K562 (cell line): ENCODE measurements around the gene LTBP1. TPM values are rescaled to one million over a fixed set of nuclear protein-coding genes. Genes with fewer than 3 reads are reported as not detected.
A peak's percentile ranks its signal among the peaks of the same experiment; 100 is the strongest.

Experiments
- BCL6 ChIP-seq: fragments of 250-450 bp; sonication (Bioruptor Pico); IDR thresholded peaks from 2 replicates; pipeline ENCODE4 v1.4.0; 2020
- CSDE1 ChIP-seq, 2 experiments: fragments of 450-650 bp; IDR thresholded peaks; 2 replicates each; pipeline ENCODE4 v1.6.1; 2016; ENCODE audit warnings: mild to moderate bottlenecking in 1 of 2
- DPF2 ChIP-seq: fragments of 450-650 bp; IDR thresholded peaks from 2 replicates; pipeline ENCODE4 v1.6.1; 2016
- GTF2E2 ChIP-seq: fragments of 200-800 bp; sonication (Bioruptor generic); IDR thresholded peaks from 2 replicates; pipeline ENCODE4 v1.6.1; 2016; ENCODE audit warnings: missing genetic modification characterization, missing compliant biosample characterization
- KDM4B ChIP-seq, 2 experiments: fragments of 450-650 bp in 1 of 2; sonication (generic) in 1 of 2; IDR thresholded peaks; 2 replicates each; pipeline ENCODE4 v1.6.1; 2016 to 2017; ENCODE audit warnings: borderline replicate concordance in 2 of 2, antibody characterized with exemption in 1 of 2, low read depth in 1 of 2, mild to moderate bottlenecking in 1 of 2
- LEF1 ChIP-seq: fragments of 450-650 bp; IDR thresholded peaks from 2 replicates; pipeline ENCODE4 v1.6.1; 2016; ENCODE audit warnings: mild to moderate bottlenecking
- MAZ ChIP-seq, 2 experiments: fragments of 450-650 bp in 1 of 2; sonication (generic) in 1 of 2; formaldehyde crosslinking; IDR thresholded peaks in 1 of 2; conservative IDR thresholded peaks in 1 of 2; 2 replicates each; pipeline versions ENCODE4 v1.4.0 to v1.5.0; 2020; ENCODE audit warnings: mild to moderate bottlenecking in 1 of 2, missing genetic modification reagents in 1 of 2
- MECOM ChIP-seq: fragments of 250-450 bp; sonication (Bioruptor Pico); IDR thresholded peaks from 2 replicates; pipeline ENCODE4 v1.8.0; 2022; ENCODE audit warnings: inconsistent platforms
- MTA2 ChIP-seq: fragments of 450-650 bp; IDR thresholded peaks from 2 replicates; pipeline ENCODE4 v1.6.1; 2016; ENCODE audit warnings: low read depth
- NBN ChIP-seq: fragments of 450-650 bp; IDR thresholded peaks from 2 replicates; pipeline ENCODE4 v1.6.1; 2016; ENCODE audit warnings: low read depth, mild to moderate bottlenecking
- PHF20 ChIP-seq: fragments of 450-650 bp; IDR thresholded peaks from 2 replicates; pipeline ENCODE4 v1.6.1; 2018; ENCODE audit not compliant: partially characterized antibody
- SMAD4 ChIP-seq: fragments of 250-450 bp; sonication (Bioruptor Pico); conservative IDR thresholded peaks from 2 replicates; pipeline ENCODE4 v1.8.0; 2021; ENCODE audit warnings: inconsistent platforms, mild to moderate bottlenecking, moderate library complexity
- TRIM28 ChIP-seq: fragments of 450-650 bp; IDR thresholded peaks from 2 replicates; pipeline ENCODE4 v1.6.1; 2017
- ZNF197 ChIP-seq: fragments of 200-800 bp; sonication (Bioruptor generic); IDR thresholded peaks from 2 replicates; pipeline ENCODE4 v1.6.1; 2016; ENCODE audit warnings: low read depth, missing genetic modification characterization, missing compliant biosample characterization
- ZNF232 ChIP-seq: sonication (generic); formaldehyde crosslinking; IDR thresholded peaks from 2 replicates; pipeline ENCODE4 v1.8.0; 2022; ENCODE audit warnings: mild to moderate bottlenecking, missing genetic modification reagents
- ZNF444 ChIP-seq: fragments of 250-450 bp; sonication (Bioruptor Pico); IDR thresholded peaks from 2 replicates; pipeline ENCODE4 v1.4.0; 2020; ENCODE audit warnings: mild to moderate bottlenecking, moderate library complexity
- ZNF589 ChIP-seq: fragments of 200-800 bp; sonication (Bioruptor generic); IDR thresholded peaks from 2 replicates; pipeline ENCODE4 v1.6.1; 2016; ENCODE audit warnings: low read depth, missing genetic modification characterization, missing compliant biosample characterization
- ZNF644 ChIP-seq: fragments of 200-800 bp; sonication (Bioruptor generic); IDR thresholded peaks from 2 replicates; pipeline ENCODE4 v1.6.1; 2016; ENCODE audit warnings: low read depth, missing genetic modification characterization, missing compliant biosample characterization
- polyA plus RNA-seq, 8 experiments: library from polyadenylated mRNA; depleted of rRNA in 4 of 8; stranded (reverse) in 5 of 8; unstranded in 3 of 8; fragments of >200 nt; fragmentation: Nextera tagmentation in 2 of 8; fragmentation: Illumina TruSeq in 1 of 8; extraction: Ambion mirVana in 2 of 8; extraction: Trizol in 1 of 8; gene quantifications; 2 replicates each; pipeline versions ENCODE4 v1.2.1 to v1.2.3, GENCODE V29; 2011 to 2014; ENCODE audit warnings: inconsistent platforms in 1 of 8, missing spikeins in 1 of 8
- total RNA-seq, 7 experiments: library from RNA; depleted of rRNA in 6 of 7; stranded (reverse); fragments of >200 nt in 6 of 7; fragmentation: Illumina TruSeq in 2 of 7; extraction: Trizol in 2 of 7; gene quantifications; 2 replicates each; pipeline versions ENCODE4 v1.2.1 to v1.2.3, GENCODE V29; 2011 to 2021; ENCODE audit warnings: low replicate concordance in 1 of 7
- TF ChIP-seq, protein P1 (sequence below): sonication (generic); formaldehyde crosslinking; IDR thresholded peaks from 2 replicates; pipeline ENCODE4 v1.9.0; 2022; ENCODE audit warnings: mild to moderate bottlenecking, missing genetic modification reagents
- TF ChIP-seq, protein P2 (sequence below): fragments of 200-800 bp; sonication (Bioruptor generic); IDR thresholded peaks from 2 replicates; pipeline ENCODE4 v1.6.1; 2017; ENCODE audit warnings: missing genetic modification characterization, missing compliant biosample characterization
- TF ChIP-seq, protein P3 (sequence below): fragments of 450-650 bp; IDR thresholded peaks from 2 replicates; pipeline ENCODE4 v1.6.1; 2018; ENCODE audit not compliant: partially characterized antibody
- TF ChIP-seq, protein P4 (sequence below): fragments of 250-450 bp; sonication (Bioruptor Pico); IDR thresholded peaks from 2 replicates; pipeline ENCODE4 v1.8.0; 2022; ENCODE audit warnings: inconsistent platforms

LTBP1 gene
- total and polyA plus RNA-seq, 9 of the 15 experiments (the other 6 are each of a cell fraction or from before 2014, with no cell fraction given) = 3.6 to 16.4 (median 8.5) TPM

DNA sequence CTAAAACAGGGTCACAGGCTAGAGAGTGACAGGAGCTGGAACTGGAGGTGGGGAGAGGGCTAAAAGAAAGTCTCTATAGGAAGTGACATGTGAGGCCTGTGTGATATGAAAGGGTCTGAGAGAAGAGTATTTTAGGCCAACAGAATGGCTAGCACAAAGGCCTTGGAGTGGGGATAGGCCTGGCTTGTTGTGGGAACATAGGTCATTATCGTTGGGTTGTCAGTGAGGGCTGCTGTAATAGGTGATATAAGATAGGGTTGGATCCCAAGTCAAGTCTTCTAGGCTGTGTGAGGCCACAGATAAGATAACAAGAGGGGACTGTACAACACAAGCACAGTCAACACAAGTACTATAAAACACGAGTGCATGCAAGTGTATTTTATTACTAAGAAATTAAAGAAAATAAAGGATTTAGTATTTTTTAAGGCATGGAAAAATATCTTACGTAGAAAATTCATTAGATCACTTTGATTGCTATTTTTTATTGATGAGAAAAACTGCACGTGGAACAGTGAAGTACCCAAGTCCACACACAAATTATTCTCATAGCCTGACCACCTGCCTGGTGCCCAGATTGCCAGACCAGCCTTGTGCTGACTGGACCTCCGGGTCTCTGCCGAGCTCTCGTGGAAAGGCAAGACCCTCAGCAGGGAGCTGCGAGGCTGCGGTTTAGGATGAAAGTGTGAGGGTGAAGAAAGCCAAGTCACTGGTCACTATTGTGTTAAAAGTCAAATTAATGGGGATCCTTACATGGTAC, 14.1 kb downstream of the LTBP1 start (continued):
- TF ChIP-seq TRIM28 (peak; percentile 39; the same call in 1 of the 2 replicates), ZNF444 (CRISPR knock-in tag) (no peak), ZNF197 (CRISPR knock-in tag) (0 out of 2 replicates have a peak, but pooled peaks have one; percentile 66), MECOM (CRISPR knock-in tag) (peak; percentile 78), ZNF232 (no peak), ZNF644 (tag) (0 out of 2 replicates have a peak, but pooled peaks have one; percentile 86), CSDE1 (IDR thresholded peaks at IDR 0.05) (no peak), GTF2E2 (tag) (no peak), NBN (peak; percentile 88), KDM4B (IDR thresholded peaks at IDR 0.05; ENCODE audit: borderline replicate concordance in 2 of 2, low read depth in 1 of 2) (no peak), ZNF589 (0 out of 2 replicates have a peak, but pooled peaks have one; percentile 69), SMAD4 (CRISPR knock-in tag) (peak; percentile 90), MTA2 (peak; percentile 91), BCL6 (CRISPR knock-in tag) (no peak), LEF1 (peak; percentile 87), PHF20 (no peak), MAZ (CRISPR knock-in tag; conservative IDR thresholded peaks at IDR 0.05 in 1 of 2, IDR thresholded peaks at IDR 0.05 in 1 of 2) (peak in 1 of 2 experiments; percentile 38; a peak in 2 of 4 replicates), DPF2 (peak; percentile 98)
- TF ChIP-seq, protein P1, sequence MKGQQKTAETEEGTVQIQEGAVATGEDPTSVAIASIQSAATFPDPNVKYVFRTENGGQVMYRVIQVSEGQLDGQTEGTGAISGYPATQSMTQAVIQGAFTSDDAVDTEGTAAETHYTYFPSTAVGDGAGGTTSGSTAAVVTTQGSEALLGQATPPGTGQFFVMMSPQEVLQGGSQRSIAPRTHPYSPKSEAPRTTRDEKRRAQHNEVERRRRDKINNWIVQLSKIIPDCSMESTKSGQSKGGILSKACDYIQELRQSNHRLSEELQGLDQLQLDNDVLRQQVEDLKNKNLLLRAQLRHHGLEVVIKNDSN (CRISPR knock-in tag) = no peak
- TF ChIP-seq, protein P2, sequence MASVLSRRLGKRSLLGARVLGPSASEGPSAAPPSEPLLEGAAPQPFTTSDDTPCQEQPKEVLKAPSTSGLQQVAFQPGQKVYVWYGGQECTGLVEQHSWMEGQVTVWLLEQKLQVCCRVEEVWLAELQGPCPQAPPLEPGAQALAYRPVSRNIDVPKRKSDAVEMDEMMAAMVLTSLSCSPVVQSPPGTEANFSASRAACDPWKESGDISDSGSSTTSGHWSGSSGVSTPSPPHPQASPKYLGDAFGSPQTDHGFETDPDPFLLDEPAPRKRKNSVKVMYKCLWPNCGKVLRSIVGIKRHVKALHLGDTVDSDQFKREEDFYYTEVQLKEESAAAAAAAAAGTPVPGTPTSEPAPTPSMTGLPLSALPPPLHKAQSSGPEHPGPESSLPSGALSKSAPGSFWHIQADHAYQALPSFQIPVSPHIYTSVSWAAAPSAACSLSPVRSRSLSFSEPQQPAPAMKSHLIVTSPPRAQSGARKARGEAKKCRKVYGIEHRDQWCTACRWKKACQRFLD (CRISPR knock-in tag) = peak; percentile 89; the same call in 1 of the 2 replicates
- TF ChIP-seq, protein P3, sequence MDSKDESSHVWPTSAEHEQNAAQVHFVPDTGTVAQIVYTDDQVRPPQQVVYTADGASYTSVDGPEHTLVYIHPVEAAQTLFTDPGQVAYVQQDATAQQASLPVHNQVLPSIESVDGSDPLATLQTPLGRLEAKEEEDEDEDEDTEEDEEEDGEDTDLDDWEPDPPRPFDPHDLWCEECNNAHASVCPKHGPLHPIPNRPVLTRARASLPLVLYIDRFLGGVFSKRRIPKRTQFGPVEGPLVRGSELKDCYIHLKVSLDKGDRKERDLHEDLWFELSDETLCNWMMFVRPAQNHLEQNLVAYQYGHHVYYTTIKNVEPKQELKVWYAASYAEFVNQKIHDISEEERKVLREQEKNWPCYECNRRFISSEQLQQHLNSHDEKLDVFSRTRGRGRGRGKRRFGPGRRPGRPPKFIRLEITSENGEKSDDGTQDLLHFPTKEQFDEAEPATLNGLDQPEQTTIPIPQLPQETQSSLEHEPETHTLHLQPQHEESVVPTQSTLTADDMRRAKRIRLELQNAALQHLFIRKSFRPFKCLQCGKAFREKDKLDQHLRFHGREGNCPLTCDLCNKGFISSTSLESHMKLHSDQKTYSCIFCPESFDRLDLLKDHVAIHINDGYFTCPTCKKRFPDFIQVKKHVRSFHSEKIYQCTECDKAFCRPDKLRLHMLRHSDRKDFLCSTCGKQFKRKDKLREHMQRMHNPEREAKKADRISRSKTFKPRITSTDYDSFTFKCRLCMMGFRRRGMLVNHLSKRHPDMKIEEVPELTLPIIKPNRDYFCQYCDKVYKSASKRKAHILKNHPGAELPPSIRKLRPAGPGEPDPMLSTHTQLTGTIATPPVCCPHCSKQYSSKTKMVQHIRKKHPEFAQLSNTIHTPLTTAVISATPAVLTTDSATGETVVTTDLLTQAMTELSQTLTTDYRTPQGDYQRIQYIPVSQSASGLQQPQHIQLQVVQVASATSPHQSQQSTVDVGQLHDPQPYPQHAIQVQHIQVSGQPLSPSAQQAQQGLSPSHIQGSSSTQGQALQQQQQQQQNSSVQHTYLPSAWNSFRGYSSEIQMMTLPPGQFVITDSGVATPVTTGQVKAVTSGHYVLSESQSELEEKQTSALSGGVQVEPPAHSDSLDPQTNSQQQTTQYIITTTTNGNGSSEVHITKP = peak; percentile 53
- TF ChIP-seq, protein P4, sequence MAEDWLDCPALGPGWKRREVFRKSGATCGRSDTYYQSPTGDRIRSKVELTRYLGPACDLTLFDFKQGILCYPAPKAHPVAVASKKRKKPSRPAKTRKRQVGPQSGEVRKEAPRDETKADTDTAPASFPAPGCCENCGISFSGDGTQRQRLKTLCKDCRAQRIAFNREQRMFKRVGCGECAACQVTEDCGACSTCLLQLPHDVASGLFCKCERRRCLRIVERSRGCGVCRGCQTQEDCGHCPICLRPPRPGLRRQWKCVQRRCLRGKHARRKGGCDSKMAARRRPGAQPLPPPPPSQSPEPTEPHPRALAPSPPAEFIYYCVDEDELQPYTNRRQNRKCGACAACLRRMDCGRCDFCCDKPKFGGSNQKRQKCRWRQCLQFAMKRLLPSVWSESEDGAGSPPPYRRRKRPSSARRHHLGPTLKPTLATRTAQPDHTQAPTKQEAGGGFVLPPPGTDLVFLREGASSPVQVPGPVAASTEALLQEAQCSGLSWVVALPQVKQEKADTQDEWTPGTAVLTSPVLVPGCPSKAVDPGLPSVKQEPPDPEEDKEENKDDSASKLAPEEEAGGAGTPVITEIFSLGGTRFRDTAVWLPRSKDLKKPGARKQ (CRISPR knock-in tag) = no peak
